HEK293 (cell line): ENCODE measurements around the gene SELENOM.

Experiments
- CTCF ChIA-PET: fragments of 350-600 bp; formaldehyde crosslinking; extraction: SDS; loops from one replicate; lab custom pipeline; 2021; ENCODE audit warnings: antibody characterized with exemption; lab: Yijun Ruan, JAX
- POLR2A ChIA-PET: fragments of 300-600 bp; formaldehyde crosslinking; extraction: SDS; loops from one replicate; lab custom pipeline; 2020; ENCODE audit warnings: antibody characterized with exemption, inconsistent platforms; lab: Yijun Ruan, JAX
- H3K27ac ChIP-seq: fragments of 200-500 bp; sonication (Bioruptor generic); 2 replicates; pipeline ENCODE4 v1.5.1; 2014; ENCODE audit warnings: low read depth, low read length, control low read depth, inconsistent platforms; ENCODE audit errors: extremely low read depth
- H3K36me3 ChIP-seq, 2 experiments: fragments of 200-500 bp in 1 of 2; sonication (Bioruptor generic) in 1 of 2; 1 replicate in 1 of 2; 2 replicates in 1 of 2; pipeline ENCODE4 v1.5.1; 2014 to 2017; ENCODE audit warnings: inconsistent platforms in 2 of 2, low read length in 2 of 2; ENCODE audit not compliant: control insufficient read depth in 2 of 2, insufficient read depth in 1 of 2
- H3K4me1 ChIP-seq: fragments of 200-500 bp; sonication (Bioruptor generic); 2 replicates; pipeline ENCODE4 v1.5.1; 2014; ENCODE audit warnings: mild to moderate bottlenecking, low read length, inconsistent platforms; ENCODE audit not compliant: control insufficient read depth, insufficient read depth
- H3K4me3 ChIP-seq: 2 replicates; pipeline ENCODE4 v1.5.1; 2011; ENCODE audit warnings: low read depth, mild to moderate bottlenecking, control low read depth, low read length, moderate library complexity
- H3K9me3 ChIP-seq: fragments of 200-500 bp; sonication (Bioruptor generic); 2 replicates; pipeline ENCODE4 v1.5.1; 2014; ENCODE audit warnings: low read depth, low read length, inconsistent platforms; ENCODE audit not compliant: control insufficient read depth, insufficient read depth
- ELK4 ChIP-seq: IDR thresholded peaks from 2 replicates; pipeline ENCODE4 v1.6.1; 2011; ENCODE audit warnings: mild to moderate bottlenecking, low read depth, low read length, borderline replicate concordance
- PATZ1 ChIP-seq: fragments of 450-650 bp; formaldehyde crosslinking; IDR thresholded peaks from 2 replicates; pipeline ENCODE4 v1.5.1; 2016; ENCODE audit warnings: missing biosample characterization, missing genetic modification characterization
- ZFP37 ChIP-seq: fragments of 450-650 bp; formaldehyde crosslinking; IDR thresholded peaks from 2 replicates; pipeline ENCODE4 v1.5.1; 2016; ENCODE audit warnings: missing biosample characterization, missing genetic modification characterization
- ZNF10 ChIP-seq: fragments of 450-650 bp; formaldehyde crosslinking; IDR thresholded peaks from 2 replicates; pipeline ENCODE4 v1.5.1; 2017; ENCODE audit warnings: missing biosample characterization, missing genetic modification characterization
- ZNF274 ChIP-seq, 2 experiments: fragments of 200-500 bp in 1 of 2; fragments of 450-650 bp in 1 of 2; sonication (Bioruptor generic) in 1 of 2; formaldehyde crosslinking in 1 of 2; IDR thresholded peaks; 2 replicates each; pipeline versions ENCODE4 v1.5.1 to v1.6.1; 2014 to 2016; ENCODE audit warnings: borderline replicate concordance in 1 of 2, inconsistent platforms in 1 of 2, low read length in 1 of 2, missing biosample characterization in 1 of 2, missing genetic modification characterization in 1 of 2
- ZNF292 ChIP-seq: fragments of 450-650 bp; formaldehyde crosslinking; IDR thresholded peaks from 2 replicates; pipeline ENCODE4 v1.5.1; 2016; ENCODE audit warnings: low read depth, missing biosample characterization, missing genetic modification characterization, borderline replicate concordance
- ZNF302 ChIP-seq: fragments of 450-650 bp; formaldehyde crosslinking; IDR thresholded peaks from 2 replicates; pipeline ENCODE4 v1.5.1; 2016; ENCODE audit warnings: missing biosample characterization, missing genetic modification characterization, low read depth
- ZNF354C ChIP-seq: fragments of 450-650 bp; formaldehyde crosslinking; IDR thresholded peaks from 2 replicates; pipeline ENCODE4 v1.5.1; 2016; ENCODE audit warnings: missing biosample characterization, missing genetic modification characterization, low read depth, borderline replicate concordance
- ZNF426 ChIP-seq: fragments of 450-650 bp; formaldehyde crosslinking; IDR thresholded peaks from 2 replicates; pipeline ENCODE4 v1.5.1; 2017; ENCODE audit warnings: missing biosample characterization, missing genetic modification characterization, mild to moderate bottlenecking, inconsistent platforms, moderate library complexity
- ZNF560 ChIP-seq: fragments of 450-650 bp; formaldehyde crosslinking; IDR thresholded peaks from 2 replicates; pipeline ENCODE4 v1.5.1; 2017; ENCODE audit warnings: missing biosample characterization, missing genetic modification characterization, borderline replicate concordance
- ZNF596 ChIP-seq: fragments of 450-650 bp; IDR thresholded peaks from 2 replicates; pipeline ENCODE4 v1.5.0; 2018; ENCODE audit warnings: missing biosample characterization, mild to moderate bottlenecking, missing genetic modification characterization, moderate library complexity
- ZNF639 ChIP-seq: fragments of 450-650 bp; formaldehyde crosslinking; IDR thresholded peaks from 2 replicates; pipeline ENCODE4 v1.5.1; 2016; ENCODE audit warnings: missing biosample characterization, missing genetic modification characterization
- ZNF76 ChIP-seq: fragments of 450-650 bp; formaldehyde crosslinking; IDR thresholded peaks from 2 replicates; pipeline ENCODE4; 2016; ENCODE audit warnings: low read depth, missing biosample characterization, missing genetic modification characterization, borderline replicate concordance
- ZSCAN5A ChIP-seq: fragments of 450-650 bp; formaldehyde crosslinking; IDR thresholded peaks from 2 replicates; pipeline ENCODE4 v1.5.1; 2016; ENCODE audit warnings: missing biosample characterization, missing genetic modification characterization

SELENOM gene

GRCh38 chr22:31135706-31136105 is 28.3 kb upstream of the SELENOM start (continued):
- TF ChIP-seq ZNF274 (IDR thresholded peaks at IDR 0.05; ENCODE audit: low read length), result no peak
- TF ChIP-seq ZNF274 (tag by site-specific recombination; IDR thresholded peaks at IDR 0.05; ENCODE audit: borderline replicate concordance), result no peak
- TF ChIP-seq ZNF426 (tag by site-specific recombination), result no peak
- TF ChIP-seq ZFP37 (tag by site-specific recombination), result no peak

GRCh38 chr22:31134688-31135087 is 27.3 kb upstream of the SELENOM start:
- CTCF ChIA-PET, result interaction anchor here (0.6 to 2.5 kb wide), 4 partner anchors 14 to 146 kb away, joined by 3 to 15 read pairs (median 7); partner anchors contain the start of gene SELENOM
- H3K4me3 ChIP-seq, result no peak overlapping the region
- no peak overlapping the region for H3K27ac ChIP-seq
- no peaks in the 10 kb centered on the region for H3K9me3 ChIP-seq
- POLR2A ChIA-PET, result interaction anchor here (0.9 kb wide), 1 partner anchor 27 kb away, joined by 4 read pairs; the partner anchor contains the start of gene SELENOM
- H3K4me1 ChIP-seq, result peaks cover 7% of the 10 kb centered on the region
- H3K36me3 ChIP-seq, result peaks cover 0 to 3% of the 10 kb centered on the region in 2 experiments; a peak in 2 of 3 replicates
- TF ChIP-seq ZNF639 (no peak), ZNF302 (tag by site-specific recombination) (no peak), ZNF76 (tag by site-specific recombination) (no peak), ZNF596 (tag by site-specific recombination) (no peak), ZFP37 (tag by site-specific recombination) (no peak), ZNF560 (tag by site-specific recombination) (no peak)

- H3K4me1 ChIP-seq, result peaks cover 7% of the 10 kb centered on the region
- no peak overlapping the region for H3K27ac ChIP-seq
- peaks cover 0 to 3% of the 10 kb centered on the region in 2 experiments; a peak in 2 of 3 replicates for H3K36me3 ChIP-seq
- ChIA-PET CTCF (interaction anchor here (0.5 kb wide), 1 partner anchor 8 kb away, joined by 3 read pairs; no protein-coding TSS in a partner anchor), POLR2A (no interaction called here)
- no peak overlapping the region for H3K4me3 ChIP-seq
- no peaks in the 10 kb centered on the region for H3K9me3 ChIP-seq
- TF ChIP-seq PATZ1 (tag by site-specific recombination) (no peak), ZNF354C (tag by site-specific recombination) (no peak), ZNF10 (no peak), ZSCAN5A (tag by site-specific recombination) (no peak), ELK4 (no peak), ZNF292 (no peak)
- TF ChIP-seq, all 188 proteins: peak for 0
Observed at GRCh38 chr22:31133911-31134310, 26.5 kb upstream of the SELENOM start.
